ENCODE results near the gene CDK18. TPM values are rescaled to one million over a fixed set of nuclear protein-coding genes. Genes with fewer than 3 reads are reported as not detected.

The CDK18 gene
- total RNA-seq, 1 donor from 2014 or later: 0.73 TPM

DNA sequence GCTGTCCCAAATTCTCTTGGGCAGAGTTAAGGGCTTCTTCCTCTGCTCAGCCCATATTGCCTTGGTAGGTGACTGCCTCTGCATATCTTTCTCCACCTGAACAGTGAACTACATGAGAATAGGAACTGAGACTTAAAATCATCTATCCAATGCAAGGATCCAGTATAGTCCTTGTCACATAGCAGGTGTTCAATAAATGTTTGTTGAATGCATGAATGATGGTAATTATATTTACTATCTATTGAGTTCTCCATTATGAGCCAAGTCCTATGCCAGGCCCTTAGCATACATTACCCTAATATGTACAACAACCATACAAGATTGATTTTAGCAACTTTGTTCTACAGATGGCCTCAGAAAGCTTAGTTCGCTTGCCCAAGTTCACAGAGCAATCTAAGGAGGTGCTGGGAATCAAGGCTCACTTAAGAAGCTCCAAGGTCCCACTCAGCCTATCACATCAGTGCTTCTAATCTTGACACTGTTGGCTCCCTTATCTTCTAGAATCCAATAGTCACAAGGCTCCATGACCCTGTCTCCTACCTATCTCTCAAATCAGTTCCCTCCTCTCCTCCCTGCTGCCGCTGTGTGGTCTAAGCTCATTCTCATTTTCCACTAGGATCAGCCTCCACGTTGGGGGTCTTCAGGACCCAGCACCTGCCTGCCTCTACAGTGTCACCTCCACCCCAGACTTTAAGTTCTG, 2.2 kb upstream of the CDK18 start:
- intact Hi-C loops (cut with micrococcal nuclease): no loop called here

DNA sequence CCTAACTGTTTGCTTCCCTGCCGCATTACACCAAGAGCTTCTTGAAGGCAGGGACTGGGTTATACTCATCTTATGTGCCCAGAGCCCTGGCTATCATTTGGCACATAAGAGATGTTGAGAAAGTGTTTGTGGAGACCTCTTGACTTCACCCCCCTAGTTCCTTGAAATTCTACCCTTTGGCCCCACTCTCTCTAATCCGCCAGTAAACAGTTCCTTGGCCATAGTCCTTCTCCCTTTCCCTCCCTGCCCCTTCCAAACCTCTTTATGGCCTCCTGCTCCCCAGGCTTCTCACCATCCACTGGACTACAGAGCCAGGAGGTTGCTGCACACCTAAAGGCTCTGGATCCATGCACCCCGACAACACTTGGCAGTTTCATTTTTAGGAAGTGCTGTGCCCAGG, 1.5 kb upstream of the CDK18 start:
- intact Hi-C loops (cut with micrococcal nuclease): no loop called here

DNA sequence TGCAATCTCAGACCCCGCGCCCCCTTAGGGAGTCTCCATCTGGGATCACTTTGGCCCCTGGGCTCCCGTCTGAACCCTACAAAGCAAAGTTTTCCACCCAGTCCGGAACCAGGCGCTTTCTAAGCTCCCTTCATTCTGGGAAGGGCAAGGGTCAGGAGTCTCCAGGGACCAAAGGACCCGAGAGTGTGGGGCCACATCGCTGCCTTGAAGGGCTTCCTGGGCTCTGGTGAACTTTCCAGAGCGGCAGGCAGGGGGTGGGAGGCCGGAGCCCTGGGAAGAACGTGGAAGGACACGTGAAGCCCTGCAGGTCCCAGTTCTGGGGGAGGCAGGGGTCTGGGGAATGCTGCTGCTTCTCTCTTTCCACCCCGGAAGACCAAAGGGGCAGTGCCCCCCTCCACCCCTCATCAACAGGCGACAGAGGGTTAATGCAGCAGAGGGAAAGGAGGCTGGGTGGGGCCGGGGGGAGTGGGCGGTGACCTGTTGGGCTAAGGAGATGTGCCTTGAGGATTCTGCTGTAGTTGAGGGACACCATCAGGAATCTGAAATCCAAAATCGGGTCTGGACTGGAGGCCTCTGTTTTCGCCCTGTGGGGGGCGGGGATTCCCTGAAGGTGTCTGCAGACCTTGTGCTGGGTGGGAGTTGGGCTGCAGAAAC, 734 bp downstream of the CDK18 start:
- intact Hi-C loops (cut with micrococcal nuclease): no loop called here

DNA sequence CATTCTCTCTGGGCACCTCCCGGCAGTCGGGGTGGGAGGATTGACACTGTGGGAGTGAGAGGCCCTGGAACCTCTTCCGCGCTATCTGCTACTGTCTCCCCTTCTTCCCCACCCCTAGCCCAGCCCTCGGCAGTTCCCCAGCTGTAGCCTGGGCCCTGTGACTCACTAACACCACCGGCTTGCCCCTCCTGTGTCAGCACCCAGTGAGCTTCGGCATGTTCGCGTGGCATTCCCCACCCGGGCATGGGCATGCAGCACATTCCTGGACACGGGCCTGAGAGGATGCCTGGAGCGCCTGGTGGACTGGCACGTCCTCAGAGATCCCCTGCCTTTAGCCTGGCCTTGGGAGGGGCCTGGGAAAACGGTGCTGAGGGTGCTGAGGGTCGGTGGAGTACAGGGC, 1.3 kb downstream of the CDK18 start:
- intact Hi-C loops (cut with micrococcal nuclease): no loop called here

DNA sequence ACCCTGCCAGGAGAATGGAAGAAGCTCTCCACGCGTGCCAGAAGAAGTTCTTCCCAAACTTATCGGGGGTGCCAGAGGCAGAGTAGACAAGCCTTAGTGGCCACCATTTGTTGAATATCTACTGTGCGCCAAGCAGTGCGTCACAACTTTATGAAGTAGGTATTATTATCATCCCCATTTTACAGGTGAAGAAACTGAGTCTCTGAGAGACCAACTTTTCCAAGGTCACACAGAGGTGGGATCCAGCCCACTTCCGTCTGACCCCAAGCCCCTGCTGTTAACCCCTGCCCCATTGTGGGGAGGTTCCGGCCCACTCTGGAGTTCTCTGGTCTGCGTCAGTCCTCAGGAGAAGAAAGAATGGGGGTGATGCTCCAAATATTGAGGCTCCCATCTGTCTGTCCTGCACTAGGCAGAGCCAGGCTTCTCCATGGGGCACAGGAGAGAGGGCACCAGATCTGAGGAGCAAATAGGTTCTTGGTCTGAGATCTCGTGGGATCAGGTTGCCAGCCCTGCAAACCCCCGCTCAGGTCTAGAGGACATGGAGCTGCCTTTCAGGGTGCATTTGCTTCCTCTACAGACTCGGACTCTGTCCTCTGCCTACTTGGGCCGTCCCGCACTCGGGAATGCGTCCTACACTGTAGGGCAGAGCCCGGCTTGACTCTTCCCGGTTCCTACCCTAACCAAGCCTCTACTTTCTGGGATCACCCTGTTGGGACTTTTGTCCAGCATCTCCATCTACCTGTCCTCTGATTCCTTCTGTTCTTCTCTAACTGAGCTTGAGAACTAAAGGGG, 2.1 kb downstream of the CDK18 start:
- intact Hi-C loops (cut with micrococcal nuclease): no loop called here

DNA sequence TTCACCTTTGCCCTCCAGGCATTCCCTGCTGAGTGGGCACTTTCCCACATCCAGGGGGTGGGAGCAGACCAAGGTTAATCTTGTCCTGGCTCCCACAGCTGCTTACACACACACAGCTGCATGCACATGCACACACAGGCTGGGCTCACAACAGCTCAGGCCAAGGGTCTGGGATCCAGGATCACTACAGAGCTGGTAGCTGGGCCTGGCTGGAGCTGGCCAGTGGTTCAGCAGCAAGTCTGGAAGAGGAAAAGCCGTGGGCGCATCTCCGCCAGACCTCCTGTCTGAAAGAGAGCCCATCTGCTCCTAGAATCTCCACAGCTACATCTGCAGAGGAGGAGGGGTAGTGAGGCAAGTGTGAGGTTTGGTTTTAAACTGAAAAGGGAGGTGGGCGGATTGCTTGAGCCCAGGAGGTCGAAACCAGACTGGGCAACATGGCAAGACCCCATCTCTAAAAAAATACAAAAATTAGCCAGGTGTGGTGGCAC, 3.8 kb downstream of the CDK18 start:
- intact Hi-C loops (cut with micrococcal nuclease): no loop called here

DNA sequence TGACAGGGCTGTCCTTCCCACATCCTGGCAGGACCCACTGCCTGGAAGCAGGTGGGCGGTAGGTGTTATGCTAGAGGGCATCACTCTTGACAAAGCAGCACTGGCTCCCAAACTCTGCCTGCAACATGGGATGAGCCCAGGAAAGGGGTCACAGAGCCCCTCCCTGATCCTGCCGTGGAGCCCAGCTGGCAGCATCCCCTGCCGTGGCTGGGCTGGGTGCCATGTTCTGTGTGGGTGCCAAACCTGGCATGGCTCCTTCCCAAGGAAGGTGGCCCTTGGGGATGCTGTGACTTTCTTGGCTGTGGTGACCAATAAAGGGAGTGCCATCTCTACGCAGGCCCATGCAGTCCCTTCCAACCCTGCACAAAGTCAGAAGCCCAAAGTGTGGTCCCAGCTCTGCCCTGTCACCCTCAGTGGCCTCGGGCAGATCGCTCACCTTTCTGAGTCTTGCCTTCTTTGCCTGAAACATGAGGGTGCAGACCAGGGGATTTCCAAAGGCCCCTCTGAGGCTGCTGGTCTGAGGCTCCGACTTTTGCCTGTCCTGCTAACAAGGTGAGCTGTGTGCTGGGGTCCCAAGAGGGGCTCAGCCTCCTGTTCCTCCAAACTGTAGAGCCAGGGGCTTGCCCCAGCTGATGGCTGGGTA, 6.0 kb downstream of the CDK18 start:
- intact Hi-C loops (cut with micrococcal nuclease): no loop called here

DNA sequence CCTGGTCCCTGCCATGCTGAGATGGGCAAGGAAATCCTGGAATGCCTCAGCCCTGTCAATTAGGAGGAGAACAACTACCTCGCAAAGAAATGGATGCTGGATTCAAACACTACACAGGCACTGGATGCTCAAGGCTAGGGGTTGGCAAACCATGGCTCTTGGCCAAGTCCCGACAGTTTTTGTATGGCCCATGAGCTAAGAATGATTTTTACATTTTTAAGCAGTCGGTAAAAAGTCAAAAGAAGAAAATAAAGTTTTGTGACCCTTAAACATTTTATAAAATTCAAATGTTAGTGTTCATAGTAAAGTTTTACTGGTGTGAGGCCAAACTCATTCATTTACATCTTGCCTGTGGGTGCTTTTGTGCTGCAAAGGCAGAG, 6.5 kb downstream of the CDK18 start:
- intact Hi-C loops (cut with micrococcal nuclease): no loop called here

DNA sequence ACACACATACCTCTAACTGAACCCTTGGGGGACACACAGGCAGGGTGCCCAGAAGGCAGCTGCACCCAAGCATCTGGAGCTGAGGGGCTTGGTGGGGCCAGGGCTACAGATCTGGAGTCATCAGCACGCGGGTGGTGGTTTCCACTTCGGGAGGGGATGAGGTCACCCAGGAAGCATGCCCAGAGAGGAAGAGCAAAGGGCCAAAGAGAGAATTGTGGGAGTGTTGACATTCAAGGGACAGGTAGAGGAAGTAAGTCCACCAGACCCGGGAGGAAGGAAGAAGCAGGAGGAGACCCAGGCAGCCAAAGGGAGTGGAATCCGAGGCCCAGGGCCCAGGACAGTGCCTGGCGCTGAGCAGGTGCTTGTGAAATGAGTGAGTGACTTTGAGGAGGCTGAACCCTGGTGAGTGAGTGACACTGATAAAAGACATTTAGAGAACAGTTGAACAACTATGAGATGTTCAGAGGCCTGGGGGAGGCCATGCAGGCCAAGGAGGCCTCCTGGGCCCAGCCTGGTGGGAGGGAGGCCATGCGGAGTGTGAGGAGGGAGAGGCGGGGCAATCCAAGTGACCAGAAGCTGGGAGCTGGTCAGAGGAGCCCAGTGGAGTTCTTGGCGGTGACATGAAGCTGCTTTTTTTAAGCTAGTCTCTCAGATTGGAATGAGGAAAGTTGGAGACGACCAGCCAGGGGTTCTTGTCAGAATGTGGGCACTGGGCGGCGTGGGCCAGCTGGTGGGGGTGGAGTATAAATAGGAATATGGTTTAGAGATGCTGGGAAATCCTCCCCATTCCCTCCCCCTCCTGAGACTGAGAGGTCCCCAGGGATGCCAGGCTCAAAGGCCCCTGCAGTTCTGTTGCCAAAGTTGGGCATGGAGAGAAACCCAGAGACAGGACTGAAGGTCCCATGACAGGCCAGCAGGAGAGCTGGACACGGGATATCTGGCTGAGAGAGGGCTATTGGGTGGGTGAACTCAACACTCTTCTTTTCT, 7.9 kb downstream of the CDK18 start:
- intact Hi-C loops (cut with micrococcal nuclease): no loop called here

DNA sequence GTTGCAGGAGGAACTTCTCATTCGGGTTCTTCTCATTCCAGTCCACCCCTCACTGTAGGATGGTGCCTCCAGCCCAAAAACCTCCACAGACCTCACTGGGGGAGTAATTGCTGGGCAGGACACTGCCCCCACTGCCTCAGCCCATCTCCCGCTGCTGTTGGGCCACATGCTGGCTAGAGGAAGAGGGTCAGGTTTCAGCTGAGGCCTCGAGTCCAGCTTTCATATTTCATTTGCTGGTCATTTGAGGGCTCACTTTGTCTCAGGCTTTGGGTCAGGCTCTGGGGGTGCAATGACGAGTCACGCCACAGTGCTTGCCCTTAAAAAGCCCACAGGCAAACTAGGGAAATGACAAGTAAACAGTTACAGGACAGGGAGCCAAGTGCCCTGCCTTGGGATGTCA, 9.3 kb downstream of the CDK18 start:
- intact Hi-C loops (cut with micrococcal nuclease): no loop called here

DNA sequence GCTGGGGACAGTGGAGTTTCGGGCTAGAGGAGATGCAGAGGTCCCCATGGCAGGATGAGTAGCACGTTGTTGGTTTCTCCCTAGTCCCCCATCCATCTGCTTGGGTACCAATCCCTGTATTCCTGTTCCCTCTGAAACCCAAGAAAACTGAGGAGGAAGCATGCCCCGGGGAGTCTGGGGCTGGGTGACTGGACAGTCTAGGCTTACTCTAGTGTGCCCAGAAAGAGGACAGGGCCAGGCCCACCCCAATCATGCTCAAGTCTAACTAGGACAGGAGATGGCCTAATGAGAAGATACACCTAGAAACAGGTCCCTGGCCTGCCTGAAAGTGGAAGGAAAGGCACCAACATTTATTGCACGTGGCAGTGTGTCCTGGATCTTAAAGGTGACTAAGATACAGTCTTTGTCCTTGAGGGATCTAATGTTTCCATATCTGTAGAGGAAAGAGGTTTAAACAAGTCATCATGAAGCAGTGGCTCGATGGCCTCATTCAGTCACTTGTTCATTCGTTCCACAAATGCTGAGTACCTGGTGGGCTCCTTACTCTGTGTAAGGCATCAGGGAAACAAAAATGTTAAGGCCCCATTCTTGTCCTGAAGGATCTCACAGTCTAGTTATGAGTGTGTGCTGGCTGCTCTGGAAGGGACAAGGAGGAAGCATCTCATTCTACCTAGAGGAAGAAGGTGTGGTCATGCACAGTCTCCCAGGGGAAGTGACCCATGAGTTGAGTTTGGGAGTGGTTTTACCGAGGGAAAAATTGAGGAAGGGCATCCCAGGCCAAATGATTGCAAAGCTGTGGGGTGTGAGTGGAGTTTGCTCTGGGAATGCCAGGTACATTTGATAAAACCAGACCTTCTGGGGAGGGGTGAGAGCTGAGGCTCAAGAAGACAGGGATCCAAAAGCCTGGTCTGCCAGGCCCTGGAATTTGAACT, 10.0 kb downstream of the CDK18 start:
- intact Hi-C loops (cut with micrococcal nuclease): no loop called here

DNA sequence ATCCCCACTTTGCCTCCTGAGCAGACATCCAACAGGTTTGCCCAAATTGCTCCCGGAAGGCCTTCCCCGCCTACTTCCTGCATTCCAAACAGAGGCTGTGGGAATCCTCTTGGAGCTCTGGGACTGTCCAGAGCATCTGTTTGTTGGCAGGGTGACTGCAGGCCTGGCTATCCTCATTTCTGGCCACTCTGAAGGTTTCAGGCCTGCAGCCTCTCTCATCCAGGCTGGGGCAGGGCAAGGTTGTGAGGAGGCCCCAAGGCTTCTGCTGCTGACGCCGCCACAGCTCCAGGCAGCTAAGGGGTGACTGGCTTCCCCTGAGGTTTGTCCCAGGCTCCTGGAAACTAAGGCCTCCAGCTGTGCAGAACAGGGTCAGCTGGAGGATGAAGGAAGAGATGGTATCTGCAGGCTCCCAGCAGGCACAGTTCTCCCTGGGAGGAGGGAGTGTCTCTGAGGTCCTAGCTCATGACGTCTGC, 11.3 kb downstream of the CDK18 start:
- intact Hi-C loops (cut with micrococcal nuclease): no loop called here

DNA sequence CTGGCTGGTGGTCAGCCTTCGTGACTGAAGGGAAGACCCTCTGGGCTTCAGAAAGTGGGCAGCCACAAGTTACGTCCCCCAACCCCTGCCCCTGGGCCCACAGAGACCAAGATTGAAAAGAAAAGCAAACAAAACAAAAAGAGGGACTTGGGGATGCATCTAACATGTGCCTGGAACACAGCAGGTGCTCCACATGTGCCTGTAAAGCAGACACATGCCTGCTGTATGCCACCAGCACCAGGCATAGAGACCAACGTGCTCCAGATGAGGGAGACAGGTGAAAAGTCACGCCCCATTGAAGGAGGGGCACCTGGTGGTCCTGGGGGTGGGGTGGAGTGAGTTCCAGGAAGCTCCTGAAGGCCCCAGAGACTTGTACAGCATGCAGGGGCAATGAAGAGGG, 11.9 kb downstream of the CDK18 start:
- intact Hi-C loops (cut with micrococcal nuclease): no loop called here

DNA sequence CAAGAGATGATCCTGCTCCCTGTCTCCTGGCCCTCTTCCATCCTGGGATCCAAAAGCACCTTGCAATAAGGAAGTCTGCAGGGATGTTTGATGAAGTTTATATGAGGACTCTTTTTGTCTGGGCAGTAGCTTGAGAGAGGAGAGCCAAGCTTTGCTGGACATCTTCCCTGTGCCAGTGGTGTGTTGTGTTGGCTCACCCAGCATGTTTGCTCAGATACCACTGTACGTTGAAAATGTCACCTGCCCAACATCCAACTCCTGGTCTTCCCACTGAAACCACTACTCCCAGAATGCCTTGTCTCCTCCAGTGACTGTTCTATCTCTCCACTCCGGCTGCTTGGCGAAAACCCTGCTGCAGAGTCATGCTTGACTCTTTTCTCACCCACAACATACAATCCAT, 12.8 kb downstream of the CDK18 start:
- intact Hi-C loops (cut with micrococcal nuclease): no loop called here

DNA sequence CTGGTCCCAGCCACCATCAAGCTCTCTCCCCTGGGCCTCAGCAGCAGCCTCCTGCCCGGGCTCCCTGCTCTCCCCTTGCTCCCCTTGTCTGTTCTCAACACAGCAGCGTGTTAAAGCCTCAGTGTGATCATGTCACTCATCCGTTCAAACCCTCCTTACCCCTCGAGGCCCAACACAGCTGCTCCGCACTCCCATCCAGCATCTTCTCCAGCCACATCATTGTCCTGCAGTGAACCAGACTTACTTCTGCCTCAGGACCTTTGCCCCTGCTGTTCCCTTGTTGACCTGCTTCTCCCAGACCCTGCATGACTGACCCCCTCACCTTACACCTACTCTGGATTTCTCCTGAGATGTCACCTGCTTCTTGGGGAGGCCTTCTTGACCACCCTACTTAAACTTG, 13.3 kb downstream of the CDK18 start:
- intact Hi-C loops (cut with micrococcal nuclease): no loop called here

DNA sequence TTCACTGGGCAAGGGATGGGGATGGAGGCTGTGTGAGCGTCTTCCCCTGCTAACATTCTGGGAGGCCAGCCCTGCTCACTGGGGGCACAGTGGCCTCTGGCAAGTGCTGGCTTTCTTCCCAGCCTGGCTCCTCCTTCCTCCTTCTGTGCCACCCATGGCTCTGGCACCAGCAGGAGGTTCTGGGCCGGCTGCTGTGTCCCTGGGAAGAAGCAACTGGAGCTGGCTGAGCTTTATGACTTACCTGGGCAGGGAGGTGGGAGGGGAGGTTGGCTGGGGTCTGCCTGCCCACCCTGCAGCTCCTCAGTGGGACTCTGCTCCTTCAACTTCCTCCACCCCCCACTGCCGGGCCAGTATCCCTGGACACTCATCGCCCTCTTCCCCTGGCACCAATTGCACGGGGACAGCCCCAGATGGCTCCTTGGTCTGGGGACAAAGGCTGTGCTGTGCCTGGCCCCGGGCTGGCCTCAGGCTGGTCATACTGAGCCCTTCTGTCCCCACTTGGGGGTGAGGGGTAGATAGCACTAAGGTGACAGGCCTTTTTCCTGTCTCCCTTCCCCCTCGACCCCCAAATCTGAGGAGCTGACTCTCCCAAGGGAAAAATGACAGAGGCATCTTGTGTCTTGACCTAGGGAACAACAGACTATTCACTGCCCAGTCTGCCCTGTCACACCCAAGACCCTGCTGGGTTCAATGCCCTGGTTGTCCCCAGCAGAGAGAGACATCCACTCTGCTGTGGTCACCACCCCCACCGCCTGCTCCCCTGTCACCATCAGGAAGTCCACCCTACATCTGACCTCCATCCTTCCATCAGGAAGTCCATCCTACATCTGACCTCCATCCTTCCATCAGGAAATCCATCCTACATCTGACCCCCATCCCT, 14.4 kb downstream of the CDK18 start:
- intact Hi-C loops (cut with micrococcal nuclease): no loop called here

DNA sequence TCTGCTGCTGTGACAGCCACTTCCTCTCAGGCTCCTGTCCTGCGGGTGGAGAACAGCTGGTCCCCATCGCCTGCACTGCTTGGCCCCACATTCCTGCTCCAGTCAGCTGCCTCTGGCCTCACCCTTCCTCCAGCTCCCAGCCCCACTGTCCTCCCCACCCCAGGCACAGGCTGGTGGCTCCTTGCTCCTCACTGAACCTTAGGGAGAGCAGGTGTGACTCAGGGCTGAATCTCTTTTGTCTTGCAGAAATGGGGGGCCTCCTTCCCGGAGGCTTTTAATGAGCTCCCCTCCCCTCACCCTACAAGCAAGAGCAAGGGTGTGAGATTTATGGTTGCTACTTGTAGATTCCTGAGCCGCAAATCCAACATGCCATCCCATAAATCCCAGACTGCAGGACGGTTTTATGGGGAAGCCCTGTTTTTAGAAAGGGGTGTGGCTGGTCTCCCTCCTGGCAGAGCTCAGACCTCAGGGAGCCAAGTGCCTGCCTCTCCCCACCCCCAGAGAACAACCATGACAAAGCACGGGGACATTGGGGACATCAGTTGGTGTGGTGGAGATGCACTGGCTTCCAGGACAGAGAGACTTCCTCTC, 15.2 kb downstream of the CDK18 start:
- intact Hi-C loops (cut with micrococcal nuclease): no loop called here

DNA sequence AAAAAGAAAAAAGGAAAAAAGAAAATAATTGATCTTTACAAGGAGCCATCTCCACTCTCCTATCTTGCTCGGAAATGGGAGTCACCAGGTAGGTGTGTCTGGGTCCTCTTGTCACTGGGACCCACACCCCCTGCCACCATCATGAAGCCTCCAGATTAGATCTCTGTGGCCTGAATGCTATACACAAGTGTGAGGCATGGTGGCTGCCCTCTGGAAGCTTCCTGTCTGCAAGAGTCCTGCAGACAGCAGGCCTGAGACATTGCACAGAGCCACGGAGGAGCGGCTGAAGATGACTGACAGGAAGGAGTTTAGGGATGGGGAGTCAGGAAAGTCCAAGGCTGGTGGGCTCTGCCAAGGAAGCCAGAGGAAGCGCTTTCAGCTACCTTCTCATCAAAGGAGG, 16.2 kb downstream of the CDK18 start:
- intact Hi-C loops (cut with micrococcal nuclease): no loop called here
